ENCODE results near the gene CBFA2T2.

Gene CBFA2T2

DNA sequence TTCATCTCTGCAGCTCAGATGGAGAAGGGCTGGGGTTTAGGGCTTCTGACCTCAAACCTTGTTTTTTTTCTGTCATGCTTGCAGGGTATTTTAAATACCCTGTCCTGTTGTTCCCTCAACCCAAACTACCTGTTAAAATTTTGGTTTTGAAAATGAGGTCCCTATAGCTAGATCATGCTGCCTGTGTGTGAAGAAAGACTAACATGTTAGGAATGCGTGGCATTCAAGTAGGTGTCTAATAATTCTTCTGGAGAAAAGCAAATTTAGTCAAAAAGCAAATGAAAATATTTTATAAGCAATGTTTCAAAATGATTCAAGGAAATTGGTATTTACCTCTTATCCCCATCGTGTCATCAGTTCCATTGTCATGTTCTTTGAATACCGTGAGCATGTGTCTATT, 95.1 kb downstream of the CBFA2T2 start:
- no peak for DNase-seq

GRCh38 chr20:33585413-33585812, 95.5 kb downstream of the CBFA2T2 start:
- DNase-seq = no peak

DNA sequence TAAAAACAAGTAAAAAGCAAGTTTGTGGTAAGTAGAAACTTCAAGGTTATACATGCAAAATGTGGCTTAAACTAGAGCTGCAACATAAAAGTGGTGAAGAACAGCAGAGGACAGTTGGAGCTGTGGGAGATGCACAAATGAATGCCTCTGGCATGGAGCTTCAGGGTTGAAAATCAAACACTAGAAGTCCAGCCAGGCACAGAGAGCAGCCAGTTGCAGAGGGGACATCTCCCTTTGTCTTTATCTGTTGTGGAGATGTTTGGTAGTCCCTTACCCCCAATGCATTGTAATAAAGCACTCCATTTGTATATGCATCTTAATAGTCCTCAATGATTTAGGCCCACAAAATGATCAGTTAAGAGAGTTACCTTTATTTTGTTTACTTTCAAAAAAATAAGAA, 99.2 kb downstream of the CBFA2T2 start:
- DNase-seq = no peak

GRCh38 chr20:33591901-33592300, 102.0 kb downstream of the CBFA2T2 start:
- DNase-seq = peak; percentile 10

- DNase-seq = no peak
Observed at GRCh38 chr20:33594743-33595142, 104.8 kb downstream of the CBFA2T2 start.

DNA sequence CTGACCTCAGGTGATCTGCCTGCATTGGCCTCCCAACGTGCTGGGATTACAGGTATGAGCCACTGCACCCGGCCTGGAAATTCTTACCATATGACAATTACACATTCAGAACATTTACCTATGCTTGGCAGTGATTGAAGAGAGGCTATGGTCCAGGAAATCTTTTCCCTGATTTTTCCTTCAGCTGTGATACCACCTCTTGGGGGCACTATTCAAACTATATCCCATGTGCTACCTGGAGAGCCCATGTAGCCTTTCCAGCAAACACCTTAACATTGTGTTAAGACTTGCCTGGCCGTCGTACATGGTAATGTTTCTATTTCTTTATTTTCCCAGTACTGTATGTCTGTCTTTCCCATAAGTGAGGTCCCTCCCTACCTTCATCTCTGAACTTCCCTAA, 110.5 kb downstream of the CBFA2T2 start:
- no peak for DNase-seq

GRCh38 chr20:33600981-33601380, 111.1 kb downstream of the CBFA2T2 start:
- DNase-seq = no peak

- no peak for DNase-seq
Observed at GRCh38 chr20:33601861-33602260, 112.0 kb downstream of the CBFA2T2 start.

GRCh38 chr20:33602826-33603590, 113.1 kb downstream of the CBFA2T2 start:
- no peak for DNase-seq

DNA sequence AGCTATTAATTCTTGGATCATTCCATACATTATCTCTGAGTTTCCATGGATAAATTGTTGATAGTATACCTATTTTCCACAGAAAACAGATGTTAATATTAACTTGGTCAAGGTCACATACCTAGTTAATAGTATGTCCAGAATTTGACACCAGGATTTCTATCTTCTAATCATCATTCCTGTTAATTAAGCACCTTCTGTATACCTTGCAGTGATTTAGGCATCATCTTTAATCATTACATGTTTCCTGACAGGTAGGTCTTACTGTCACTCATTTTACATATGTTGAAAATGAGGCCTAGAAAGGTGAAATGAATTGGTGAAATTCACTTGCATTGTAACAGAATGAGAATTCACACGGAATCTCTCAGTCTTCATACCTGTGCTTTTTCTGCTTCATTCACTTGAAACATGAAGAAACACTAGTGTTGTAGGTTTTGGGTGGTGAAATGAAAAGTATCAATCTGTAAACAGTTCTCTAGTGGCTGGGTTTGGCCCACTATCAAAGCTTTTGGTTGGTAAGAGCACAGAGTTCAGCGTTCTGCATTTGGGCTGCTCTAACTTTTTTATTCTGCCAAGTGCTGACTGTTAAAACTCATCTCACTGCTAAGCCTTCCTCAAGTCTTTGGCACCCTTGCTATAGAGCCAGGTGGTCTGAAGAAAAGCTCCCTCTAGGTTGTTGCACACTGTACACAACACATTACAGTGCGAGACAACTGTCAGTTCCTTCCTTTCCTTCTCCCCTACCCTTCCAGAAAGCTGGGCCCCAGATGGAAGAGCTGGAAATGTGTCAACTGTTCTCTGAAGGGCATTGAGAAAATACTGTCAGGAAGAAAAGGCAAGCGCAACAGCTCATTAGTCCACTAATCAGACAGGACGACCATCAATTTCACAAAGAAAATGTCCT, 114.4 kb downstream of the CBFA2T2 start:
- no peak for DNase-seq

DNA sequence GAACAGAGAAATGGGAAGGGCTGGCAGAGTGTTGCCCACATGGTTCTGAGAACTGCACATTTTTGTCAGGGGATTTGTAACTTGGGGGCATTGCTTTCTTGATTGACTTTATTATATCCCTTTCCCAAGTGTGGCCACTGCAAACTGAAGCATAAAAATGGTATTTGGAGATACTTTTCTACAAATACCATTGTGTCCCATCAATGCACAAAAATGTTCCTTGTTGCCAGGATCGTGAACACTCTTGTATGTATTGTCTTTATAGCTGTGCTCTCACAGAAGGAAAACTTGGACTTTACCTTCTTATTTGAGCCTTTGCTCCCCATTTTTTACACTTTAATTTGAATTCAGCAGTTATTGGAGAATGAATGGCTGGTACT, 115.1 kb downstream of the CBFA2T2 start:
- no peak for DNase-seq

DNA sequence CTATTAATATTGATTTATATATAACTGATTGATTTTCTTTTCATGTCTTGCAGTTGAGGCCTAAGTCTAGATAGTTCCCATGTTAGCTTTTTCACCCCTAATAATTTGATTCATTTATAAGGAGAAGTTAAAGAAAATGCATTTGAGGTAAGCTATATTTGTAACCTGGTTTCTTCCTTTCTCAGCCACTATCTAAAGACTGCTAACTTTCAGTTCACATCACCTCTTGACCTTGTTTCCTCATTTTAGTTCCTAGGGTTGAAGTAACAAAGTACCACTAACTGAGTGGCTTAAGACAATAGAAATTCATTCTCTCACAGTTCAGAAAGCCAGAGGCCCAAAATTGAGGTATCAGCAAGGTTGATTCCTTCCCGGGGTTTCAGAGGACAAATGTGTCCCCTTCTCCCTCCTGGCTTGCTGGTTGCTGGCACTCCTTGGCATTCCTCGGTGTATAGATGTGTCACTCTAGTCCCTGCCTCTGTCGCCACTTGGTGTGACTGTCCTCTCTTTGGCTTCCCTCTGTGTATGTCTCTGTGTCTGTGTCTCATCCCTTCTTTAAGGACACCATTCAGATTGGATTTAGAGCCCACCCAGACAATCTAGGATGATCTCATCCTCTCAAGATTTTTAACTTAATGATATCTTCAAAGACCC, 116.3 kb downstream of the CBFA2T2 start:
- no peak for DNase-seq

DNA sequence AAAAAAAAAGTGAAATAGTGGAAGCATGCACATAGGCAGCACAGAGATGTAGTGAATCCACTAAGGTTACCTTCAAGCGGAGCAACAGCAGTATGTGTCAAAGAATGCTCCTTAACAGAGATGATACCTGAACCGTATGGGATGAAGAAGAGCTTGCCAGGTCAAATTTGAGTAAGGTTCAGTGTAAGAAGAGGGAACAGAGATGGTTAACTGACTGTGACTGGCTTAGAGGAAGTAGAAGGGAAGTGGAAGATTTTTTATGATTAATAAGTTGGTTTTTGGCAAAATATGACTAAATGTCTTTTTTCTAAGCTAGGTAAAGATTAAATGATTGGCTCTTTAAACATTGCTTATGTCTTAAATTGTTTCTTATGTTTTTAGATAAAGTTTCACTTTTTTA, 119.6 kb downstream of the CBFA2T2 start:
- no peak for DNase-seq

DNA sequence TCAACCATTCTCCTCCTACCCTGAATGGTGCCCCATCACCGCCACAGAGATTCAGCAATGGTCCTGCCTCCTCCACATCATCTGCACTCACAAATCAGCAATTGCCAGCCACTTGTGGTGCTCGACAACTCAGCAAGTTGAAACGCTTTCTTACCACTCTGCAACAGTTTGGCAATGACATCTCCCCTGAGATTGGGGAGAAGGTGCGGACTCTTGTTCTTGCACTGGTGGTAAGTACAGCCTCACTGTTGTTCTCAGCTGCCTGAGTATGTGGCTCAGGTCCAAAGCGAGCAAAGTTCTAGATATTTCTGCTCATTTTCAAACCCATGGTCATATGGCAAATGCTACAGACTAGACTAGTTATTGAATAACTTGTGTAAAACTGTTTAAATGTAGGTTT, 121.2 kb downstream of the CBFA2T2 start:
- DNase-seq = no peak

GRCh38 chr20:33612001-33612400, 122.1 kb downstream of the CBFA2T2 start:
- DNase-seq = no peak

- DNase-seq = no peak
Observed at GRCh38 chr20:33621717-33622400, 132.0 kb downstream of the CBFA2T2 start.

GRCh38 chr20:33622705-33623365, 132.9 kb downstream of the CBFA2T2 start:
- no peak for DNase-seq

DNA sequence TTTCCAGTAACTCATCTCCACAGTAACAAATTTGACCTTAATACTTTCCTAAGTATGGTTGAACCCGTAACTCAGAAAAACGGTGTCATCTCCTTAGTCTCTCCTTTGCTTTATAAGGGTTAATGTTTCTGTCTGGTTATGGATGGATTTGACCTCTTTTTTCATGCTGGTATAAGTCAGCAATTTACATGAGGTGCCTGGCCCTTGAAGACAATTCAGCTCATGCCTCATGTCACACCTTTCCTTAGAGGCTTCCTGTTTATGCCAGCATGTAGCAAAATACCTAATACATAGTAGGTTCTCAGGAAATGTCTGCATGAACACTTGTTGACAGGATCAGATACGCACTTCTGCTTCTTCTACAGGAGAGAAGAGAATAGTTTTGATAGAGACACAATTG, 134.5 kb downstream of the CBFA2T2 start:
- no peak for DNase-seq

DNA sequence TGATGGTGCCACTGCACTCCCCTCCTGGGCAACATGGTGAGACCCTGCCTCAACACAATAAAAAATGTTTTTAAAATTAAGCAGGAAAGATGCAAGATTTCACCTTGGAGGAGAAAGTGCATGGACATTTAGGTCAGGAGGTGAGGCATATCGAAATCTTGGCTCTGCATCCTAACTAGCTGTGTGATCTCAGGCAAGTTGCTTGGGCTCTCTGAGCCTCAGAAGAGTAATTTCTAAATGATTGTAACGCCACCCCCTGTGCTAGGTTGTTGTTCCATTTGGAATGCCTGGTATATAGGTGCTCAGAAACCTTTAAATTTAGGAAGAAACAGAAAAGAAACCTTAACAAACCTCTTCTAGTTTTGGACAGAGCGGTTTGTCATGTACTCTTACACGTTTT, 136.3 kb downstream of the CBFA2T2 start:
- no peak for DNase-seq

GRCh38 chr20:33627577-33628216, 137.8 kb downstream of the CBFA2T2 start:
- no peak for DNase-seq

- no peak for DNase-seq
Observed at GRCh38 chr20:33629533-33629932, 139.6 kb downstream of the CBFA2T2 start.

GRCh38 chr20:33629979-33630378, 140.1 kb downstream of the CBFA2T2 start:
- no peak for DNase-seq

Data from activated CD4-positive, alpha-beta T cell treated with anti-CD3 and anti-CD28 coated beads for 1 hour (primary cell).